DND-41 (cell line): ENCODE measurements around the gene FHIT.

ENCODE experiments used
- CTCF ChIP-seq: IDR thresholded peaks from 2 replicates; pipeline ENCODE4 v1.5.1; 2012; ENCODE audit warnings: borderline replicate concordance, low read length, moderate library complexity, mild to moderate bottlenecking; ENCODE audit not compliant: poor library complexity, severe bottlenecking; ENCODE audit errors: extremely low read depth
- EZH2 ChIP-seq: IDR thresholded peaks from 3 replicates; pipeline ENCODE4 v1.6.1; 2012; ENCODE audit warnings: borderline replicate concordance, low read depth, mild to moderate bottlenecking, moderate library complexity, low read length, inconsistent platforms; ENCODE audit not compliant: severe bottlenecking

- no peak for TF ChIP-seq EZH2
- TF ChIP-seq CTCF = no peak
Measured at GRCh38 chr3:59803268-59803667, 1448.0 kb downstream of the FHIT start.
